GM23338 (cell line): ENCODE data around the gene THADA.

Experiments
- CREB1 ChIP-seq: fragments of 250-450 bp; sonication (Bioruptor Pico); IDR thresholded peaks from 2 replicates; pipeline ENCODE4 v1.5.0; 2020; ENCODE audit warnings: low read depth, mild to moderate bottlenecking, moderate library complexity
- EZH2 ChIP-seq: fragments of 200-600 bp; sonication (generic); IDR thresholded peaks from one replicate; pipeline ENCODE4 v1.8.0; 2017; ENCODE audit warnings: antibody characterized with exemption, mild to moderate bottlenecking, low read depth; ENCODE audit not compliant: unreplicated experiment
- EZH2phosphoT487 ChIP-seq: fragments of 200-600 bp; sonication (generic); IDR thresholded peaks from one replicate; pipeline ENCODE4 v1.8.1; 2018; ENCODE audit warnings: antibody characterized with exemption; ENCODE audit not compliant: unreplicated experiment
- JUNB ChIP-seq: IDR thresholded peaks from one replicate; pipeline ENCODE4 v1.6.1; 2016; ENCODE audit warnings: antibody characterized with exemption; ENCODE audit not compliant: unreplicated experiment
- NANOG ChIP-seq: IDR thresholded peaks from 2 replicates; pipeline ENCODE4 v1.6.1; 2016; ENCODE audit warnings: antibody characterized with exemption, borderline replicate concordance
- POLR2AphosphoS5 ChIP-seq: IDR thresholded peaks from 2 replicates; pipeline ENCODE4 v1.6.1; 2016; ENCODE audit warnings: antibody characterized with exemption, low read depth
- ZNF331 ChIP-seq: fragments of 250-450 bp; sonication (Bioruptor Pico); IDR thresholded peaks from 2 replicates; pipeline ENCODE4 v1.5.0; 2020; ENCODE audit warnings: low read depth, mild to moderate bottlenecking, moderate library complexity
- TF ChIP-seq, protein P1 (sequence below), 2 experiments: fragments of 200-600 bp in 1 of 2; sonication (generic) in 1 of 2; conservative IDR thresholded peaks; 2 replicates each; pipeline versions ENCODE4 v1.5.1 to v1.6.1; 2016 to 2017; ENCODE audit warnings: antibody characterized with exemption in 2 of 2, low read depth in 2 of 2, mild to moderate bottlenecking in 2 of 2, moderate library complexity in 1 of 2
- TF ChIP-seq, protein P2 (sequence below): IDR thresholded peaks from one replicate; pipeline ENCODE4 v1.6.1; 2018; ENCODE audit warnings: antibody characterized with exemption; ENCODE audit not compliant: unreplicated experiment
- TF ChIP-seq, protein P3 (sequence below): IDR thresholded peaks from 2 replicates; pipeline ENCODE4 v1.6.1; 2016; ENCODE audit warnings: antibody characterized with exemption

DNA sequence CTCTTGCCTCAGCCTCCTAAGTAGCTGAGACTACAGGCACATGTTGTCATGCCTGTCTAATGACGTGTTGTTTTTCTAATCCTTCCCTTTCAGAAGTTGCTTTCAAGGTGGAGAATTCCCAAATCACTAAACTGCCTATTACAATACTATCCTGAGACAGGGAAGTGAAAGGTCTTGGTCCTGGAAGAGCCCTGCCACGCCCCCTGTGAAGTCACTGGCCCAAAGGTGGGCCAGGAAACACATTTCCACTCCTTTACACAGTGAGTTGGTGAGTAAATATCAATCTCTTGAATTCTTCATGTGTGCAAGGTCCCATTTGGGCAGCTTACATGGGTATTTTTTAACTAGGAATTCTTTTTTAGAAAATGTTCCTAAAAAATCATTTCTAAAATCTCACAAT is 150.1 kb downstream of the THADA start:
- TF ChIP-seq, protein P1, sequence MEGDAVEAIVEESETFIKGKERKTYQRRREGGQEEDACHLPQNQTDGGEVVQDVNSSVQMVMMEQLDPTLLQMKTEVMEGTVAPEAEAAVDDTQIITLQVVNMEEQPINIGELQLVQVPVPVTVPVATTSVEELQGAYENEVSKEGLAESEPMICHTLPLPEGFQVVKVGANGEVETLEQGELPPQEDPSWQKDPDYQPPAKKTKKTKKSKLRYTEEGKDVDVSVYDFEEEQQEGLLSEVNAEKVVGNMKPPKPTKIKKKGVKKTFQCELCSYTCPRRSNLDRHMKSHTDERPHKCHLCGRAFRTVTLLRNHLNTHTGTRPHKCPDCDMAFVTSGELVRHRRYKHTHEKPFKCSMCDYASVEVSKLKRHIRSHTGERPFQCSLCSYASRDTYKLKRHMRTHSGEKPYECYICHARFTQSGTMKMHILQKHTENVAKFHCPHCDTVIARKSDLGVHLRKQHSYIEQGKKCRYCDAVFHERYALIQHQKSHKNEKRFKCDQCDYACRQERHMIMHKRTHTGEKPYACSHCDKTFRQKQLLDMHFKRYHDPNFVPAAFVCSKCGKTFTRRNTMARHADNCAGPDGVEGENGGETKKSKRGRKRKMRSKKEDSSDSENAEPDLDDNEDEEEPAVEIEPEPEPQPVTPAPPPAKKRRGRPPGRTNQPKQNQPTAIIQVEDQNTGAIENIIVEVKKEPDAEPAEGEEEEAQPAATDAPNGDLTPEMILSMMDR (conservative IDR thresholded peaks at IDR 0.05; ENCODE audit: low read depth in 2 of 2) = no peak
- TF ChIP-seq, protein P2, sequence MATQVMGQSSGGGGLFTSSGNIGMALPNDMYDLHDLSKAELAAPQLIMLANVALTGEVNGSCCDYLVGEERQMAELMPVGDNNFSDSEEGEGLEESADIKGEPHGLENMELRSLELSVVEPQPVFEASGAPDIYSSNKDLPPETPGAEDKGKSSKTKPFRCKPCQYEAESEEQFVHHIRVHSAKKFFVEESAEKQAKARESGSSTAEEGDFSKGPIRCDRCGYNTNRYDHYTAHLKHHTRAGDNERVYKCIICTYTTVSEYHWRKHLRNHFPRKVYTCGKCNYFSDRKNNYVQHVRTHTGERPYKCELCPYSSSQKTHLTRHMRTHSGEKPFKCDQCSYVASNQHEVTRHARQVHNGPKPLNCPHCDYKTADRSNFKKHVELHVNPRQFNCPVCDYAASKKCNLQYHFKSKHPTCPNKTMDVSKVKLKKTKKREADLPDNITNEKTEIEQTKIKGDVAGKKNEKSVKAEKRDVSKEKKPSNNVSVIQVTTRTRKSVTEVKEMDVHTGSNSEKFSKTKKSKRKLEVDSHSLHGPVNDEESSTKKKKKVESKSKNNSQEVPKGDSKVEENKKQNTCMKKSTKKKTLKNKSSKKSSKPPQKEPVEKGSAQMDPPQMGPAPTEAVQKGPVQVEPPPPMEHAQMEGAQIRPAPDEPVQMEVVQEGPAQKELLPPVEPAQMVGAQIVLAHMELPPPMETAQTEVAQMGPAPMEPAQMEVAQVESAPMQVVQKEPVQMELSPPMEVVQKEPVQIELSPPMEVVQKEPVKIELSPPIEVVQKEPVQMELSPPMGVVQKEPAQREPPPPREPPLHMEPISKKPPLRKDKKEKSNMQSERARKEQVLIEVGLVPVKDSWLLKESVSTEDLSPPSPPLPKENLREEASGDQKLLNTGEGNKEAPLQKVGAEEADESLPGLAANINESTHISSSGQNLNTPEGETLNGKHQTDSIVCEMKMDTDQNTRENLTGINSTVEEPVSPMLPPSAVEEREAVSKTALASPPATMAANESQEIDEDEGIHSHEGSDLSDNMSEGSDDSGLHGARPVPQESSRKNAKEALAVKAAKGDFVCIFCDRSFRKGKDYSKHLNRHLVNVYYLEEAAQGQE = no peak
- TF ChIP-seq EZH2phosphoT487 (no peak), JUNB (no peak), POLR2AphosphoS5 (no peak), EZH2 (no peak), CREB1 (CRISPR knock-in tag) (no peak), ZNF331 (CRISPR knock-in tag) (no peak), NANOG (no peak)
- TF ChIP-seq, protein P3, sequence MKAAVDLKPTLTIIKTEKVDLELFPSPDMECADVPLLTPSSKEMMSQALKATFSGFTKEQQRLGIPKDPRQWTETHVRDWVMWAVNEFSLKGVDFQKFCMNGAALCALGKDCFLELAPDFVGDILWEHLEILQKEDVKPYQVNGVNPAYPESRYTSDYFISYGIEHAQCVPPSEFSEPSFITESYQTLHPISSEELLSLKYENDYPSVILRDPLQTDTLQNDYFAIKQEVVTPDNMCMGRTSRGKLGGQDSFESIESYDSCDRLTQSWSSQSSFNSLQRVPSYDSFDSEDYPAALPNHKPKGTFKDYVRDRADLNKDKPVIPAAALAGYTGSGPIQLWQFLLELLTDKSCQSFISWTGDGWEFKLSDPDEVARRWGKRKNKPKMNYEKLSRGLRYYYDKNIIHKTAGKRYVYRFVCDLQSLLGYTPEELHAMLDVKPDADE = no peak
